Measurements from ENCODE around the gene ACSM3. TPM values are rescaled to one million over a fixed set of nuclear protein-coding genes. Genes with fewer than 3 reads are reported as not detected.

Gene ACSM3
- total and polyA plus RNA-seq, 10 of the 15 experiments (the other 5 are each of a cell fraction or from before 2014, with no cell fraction given): 4.9 to 21.0 (median 7.0) TPM

DNA sequence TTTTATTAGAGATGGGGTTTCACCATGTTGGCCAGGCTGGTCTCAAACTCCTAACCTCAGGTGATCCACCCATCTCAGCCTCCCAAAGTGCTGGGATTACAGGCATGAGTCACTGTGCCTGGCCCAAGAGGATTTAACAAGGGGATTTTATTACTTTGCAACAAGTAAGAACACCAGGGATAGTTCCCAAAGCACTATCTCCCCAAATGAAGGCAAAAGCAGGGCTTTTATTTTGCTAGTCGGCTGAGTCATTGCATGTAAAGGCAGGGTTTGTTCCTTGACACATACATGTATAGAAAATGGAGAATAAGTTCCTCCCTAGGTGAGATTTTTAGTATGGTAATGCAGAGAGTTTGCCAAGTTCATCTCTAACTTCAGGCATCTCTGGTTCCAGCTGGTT lies 66.6 kb downstream of the ACSM3 start:
- H3K4me3 ChIP-seq: no peak overlapping the region
- no peak overlapping the region for H3K27ac ChIP-seq (ENCODE audit: control insufficient read depth, insufficient read depth)
- TF ChIP-seq ZBTB4 (CRISPR knock-in tag; IDR thresholded peaks at IDR 0.05): no peak
- no peak for TF ChIP-seq ZNF592 (IDR thresholded peaks at IDR 0.05)
- TF ChIP-seq GATAD2B (conservative IDR thresholded peaks at IDR 0.05; ENCODE audit: low read depth): no peak
- no peak for TF ChIP-seq MTA3 (IDR thresholded peaks at IDR 0.05; ENCODE audit: borderline replicate concordance, low read length)
- no peak for TF ChIP-seq PML (IDR thresholded peaks at IDR 0.05; ENCODE audit: low read length)
- no peak for TF ChIP-seq NR2C2 (IDR thresholded peaks at IDR 0.05; ENCODE audit: borderline replicate concordance, control insufficient read depth, insufficient read length, low read depth)
- TF ChIP-seq GABPA (IDR thresholded peaks at IDR 0.05; ENCODE audit: low read depth): no peak
- no peak for TF ChIP-seq ZNF207 (IDR thresholded peaks at IDR 0.05; ENCODE audit: borderline replicate concordance)
- TF ChIP-seq EP300 (IDR thresholded peaks at IDR 0.05; ENCODE audit: borderline replicate concordance in 1 of 2, control insufficient read depth in 1 of 2, low read depth in 2 of 2, low read length in 2 of 2): no peak
- no peak for TF ChIP-seq ZNF217 (IDR thresholded peaks at IDR 0.05)
- no peak for ATAC-seq
- ChIA-PET SMC1A (ENCODE audit: uncharacterized antibody, unreplicated experiment) (interaction anchor here (1.3 kb wide), 1 partner anchor 18 kb away, joined by 3 read pairs; no protein-coding TSS in a partner anchor), RAD21 (ENCODE audit: unreplicated experiment) (no interaction called here), POLR2A (interaction anchor here (0.8 to 1.4 kb wide), 2 partner anchors 11 to 13 kb away, joined by 3 to 4 read pairs; no protein-coding TSS in a partner anchor), CTCF (interaction anchor here (0.7 kb wide), 1 partner anchor 1233 kb away, joined by 3 read pairs; no protein-coding TSS in a partner anchor)
- no peaks in the 10 kb centered on the region for H3K79me2 ChIP-seq (ENCODE audit: control insufficient read depth, insufficient read depth, low read length)
- H3K9me3 ChIP-seq (replicated peaks; ENCODE audit: control insufficient read depth, insufficient read depth, low read length): no peaks in the 10 kb centered on the region; the same call in 2 of the 3 replicates
- in situ Hi-C loops (cut with MboI): no loop called here
- 88% methylated on average over 1 of the region's 1 CpG for whole genome bisulfite sequencing (ENCODE audit: insufficient coverage, insufficient replicate concordance, low lambda C conversion rate, missing lambda C conversion rate)
- no peak overlapping the region for H3K9ac ChIP-seq (ENCODE audit: control insufficient read depth, insufficient read depth, low read length)
- intact Hi-C loops (cut with micrococcal nuclease; ENCODE audit: unreplicated experiment): no loop called here
- no TSS peak for BruUV-seq (replicated peaks)
- no peak for FAIRE-seq
- DNase-seq (ENCODE audit: low read depth, low spot score): no peak
- no peaks in the 10 kb centered on the region for H4K20me1 ChIP-seq (ENCODE audit: control insufficient read depth, insufficient read depth)
- no peaks in the 10 kb centered on the region for H3K4me1 ChIP-seq (ENCODE audit: control insufficient read depth, insufficient read depth, low read length)
- peaks cover 0 to 2% of the 10 kb centered on the region in 2 experiments; a peak in 1 of 4 replicates for H3K36me3 ChIP-seq (ENCODE audit: control insufficient read depth in 2 of 2, insufficient read depth in 2 of 2, low read length in 1 of 2)
- no peak overlapping the region for H2AFZ ChIP-seq (ENCODE audit: control insufficient read depth, low read depth, low read length)
- H3K27me3 ChIP-seq (replicated peaks in 1 of 2; ENCODE audit: control insufficient read depth in 2 of 2, insufficient read depth in 2 of 2, low read length in 1 of 2): no peaks in the 10 kb centered on the region
- no peak overlapping the region for H3K4me2 ChIP-seq (ENCODE audit: control insufficient read depth, insufficient read depth)
